ENCODE measurements around the gene FLYWCH1.

FLYWCH1 gene

GRCh38 chr16:2954656-2955381 is 43.1 kb downstream of the FLYWCH1 start:
- DNase-seq = no peak

- no peak for DNase-seq
Measured at GRCh38 chr16:2955438-2955778, 43.7 kb downstream of the FLYWCH1 start.

- no peak for DNase-seq
Measured at GRCh38 chr16:2955779-2956578, 44.2 kb downstream of the FLYWCH1 start.

GRCh38 chr16:2956579-2956956 is 44.8 kb downstream of the FLYWCH1 start:
- no peak for DNase-seq

GRCh38 chr16:2959206-2959605 is 47.5 kb downstream of the FLYWCH1 start:
- no peak for DNase-seq

- no peak for DNase-seq
Measured at GRCh38 chr16:2960183-2961010, 48.7 kb downstream of the FLYWCH1 start.

GRCh38 chr16:2962334-2963073 is 50.8 kb downstream of the FLYWCH1 start:
- no peak for DNase-seq

GRCh38 chr16:2963074-2963722 is 51.5 kb downstream of the FLYWCH1 start:
- DNase-seq = no peak

- no peak for DNase-seq
Measured at GRCh38 chr16:2963723-2964474, 52.2 kb downstream of the FLYWCH1 start, which contains the start of gene KREMEN2. Gene KREMEN2 (plus strand): TSS chr16:2964275. CDS start chr16:2964521, 246 bp downstream.

GRCh38 chr16:2964475-2965336 is 53.0 kb downstream of the FLYWCH1 start:
- peak; percentile 39 for DNase-seq

- no peak for DNase-seq
Measured at GRCh38 chr16:2966043-2966807, 54.5 kb downstream of the FLYWCH1 start.

- no peak for DNase-seq
Measured at GRCh38 chr16:2966808-2967191, 55.1 kb downstream of the FLYWCH1 start.

- DNase-seq = no peak
Measured at GRCh38 chr16:2967211-2967631, 55.5 kb downstream of the FLYWCH1 start.

GRCh38 chr16:2967721-2968161 is 56.0 kb downstream of the FLYWCH1 start:
- no peak for DNase-seq

- no peak for DNase-seq
Measured at GRCh38 chr16:2968368-2968737, 56.6 kb downstream of the FLYWCH1 start.

GRCh38 chr16:2968738-2969544 is 57.2 kb downstream of the FLYWCH1 start, which contains the start of gene PAQR4:
Gene PAQR4 (plus strand): TSS chr16:2969348. CDS start chr16:2969675, 327 bp downstream.
- peak; percentile 63 for DNase-seq

- peak; percentile 53 for DNase-seq
Measured at GRCh38 chr16:2969545-2970521, 58.1 kb downstream of the FLYWCH1 start.

Measured in activated gamma-delta T cell treated with Interleukin-2 at 50 U/mL for 16 hours (primary cell).